ENCODE data around the gene CIAO2B.
"Not testable (repeated sequence)": the region's sequence is repeated elsewhere in the genome, so short reads cannot be mapped to it uniquely, and the experiment has no call there.

CIAO2B gene

DNA sequence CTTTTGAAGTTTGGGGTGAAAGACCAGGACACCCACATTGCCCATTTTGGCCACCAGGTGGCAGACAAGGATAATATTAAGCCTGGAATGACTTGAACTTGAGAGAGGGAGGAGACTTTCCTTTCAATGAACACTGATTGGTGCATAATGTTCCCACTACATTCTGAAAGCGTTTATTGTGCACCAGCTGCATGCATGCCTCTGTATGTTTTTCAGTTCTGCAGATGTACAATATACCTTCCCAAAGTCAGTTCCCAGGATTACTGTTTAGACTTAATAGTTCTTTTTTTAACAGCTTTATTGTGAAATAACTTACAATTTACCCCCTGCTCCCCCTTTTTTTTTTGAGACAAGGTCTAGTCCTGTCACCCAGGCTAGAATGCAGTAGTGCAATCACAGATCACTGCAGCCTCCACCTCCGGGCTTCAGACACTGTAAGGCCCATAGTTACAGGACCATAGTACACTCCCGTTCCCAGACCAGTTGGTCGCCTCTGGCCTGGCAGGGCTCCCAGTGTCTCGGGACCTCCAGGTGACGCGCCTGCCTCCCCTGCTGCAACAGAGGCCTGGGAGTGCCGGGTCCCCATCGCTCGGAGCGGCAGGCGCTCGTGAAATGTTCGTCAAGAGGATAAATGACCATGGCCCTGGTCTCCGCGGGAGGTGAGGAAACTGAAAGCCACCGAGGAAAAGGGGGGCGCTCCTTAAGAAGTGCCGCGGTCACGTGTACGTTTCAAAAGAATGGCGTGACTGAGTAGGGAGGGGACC lies 13.3 kb upstream of the CIAO2B start:
- peaks cover 17% of the 10 kb centered on the region for H3K36me3 Mint-ChIP-seq (ENCODE audit: low read depth)
- H3K27ac Mint-ChIP-seq, result no peak overlapping the region
- H3K27me3 Mint-ChIP-seq (ENCODE audit: low read depth), result peaks cover 3% of the 10 kb centered on the region
- H3K9me3 Mint-ChIP-seq, result peaks cover 7% of the 10 kb centered on the region
- H3K4me3 Mint-ChIP-seq, result no peak overlapping the region
- TF ChIP-seq, protein P1, sequence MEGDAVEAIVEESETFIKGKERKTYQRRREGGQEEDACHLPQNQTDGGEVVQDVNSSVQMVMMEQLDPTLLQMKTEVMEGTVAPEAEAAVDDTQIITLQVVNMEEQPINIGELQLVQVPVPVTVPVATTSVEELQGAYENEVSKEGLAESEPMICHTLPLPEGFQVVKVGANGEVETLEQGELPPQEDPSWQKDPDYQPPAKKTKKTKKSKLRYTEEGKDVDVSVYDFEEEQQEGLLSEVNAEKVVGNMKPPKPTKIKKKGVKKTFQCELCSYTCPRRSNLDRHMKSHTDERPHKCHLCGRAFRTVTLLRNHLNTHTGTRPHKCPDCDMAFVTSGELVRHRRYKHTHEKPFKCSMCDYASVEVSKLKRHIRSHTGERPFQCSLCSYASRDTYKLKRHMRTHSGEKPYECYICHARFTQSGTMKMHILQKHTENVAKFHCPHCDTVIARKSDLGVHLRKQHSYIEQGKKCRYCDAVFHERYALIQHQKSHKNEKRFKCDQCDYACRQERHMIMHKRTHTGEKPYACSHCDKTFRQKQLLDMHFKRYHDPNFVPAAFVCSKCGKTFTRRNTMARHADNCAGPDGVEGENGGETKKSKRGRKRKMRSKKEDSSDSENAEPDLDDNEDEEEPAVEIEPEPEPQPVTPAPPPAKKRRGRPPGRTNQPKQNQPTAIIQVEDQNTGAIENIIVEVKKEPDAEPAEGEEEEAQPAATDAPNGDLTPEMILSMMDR (IDR thresholded peaks at IDR 0.05; ENCODE audit: unreplicated experiment in 3 of 3), result peak; percentile 78 to 88 (median 83)
- H3K4me1 Mint-ChIP-seq, result no peaks in the 10 kb centered on the region

DNA sequence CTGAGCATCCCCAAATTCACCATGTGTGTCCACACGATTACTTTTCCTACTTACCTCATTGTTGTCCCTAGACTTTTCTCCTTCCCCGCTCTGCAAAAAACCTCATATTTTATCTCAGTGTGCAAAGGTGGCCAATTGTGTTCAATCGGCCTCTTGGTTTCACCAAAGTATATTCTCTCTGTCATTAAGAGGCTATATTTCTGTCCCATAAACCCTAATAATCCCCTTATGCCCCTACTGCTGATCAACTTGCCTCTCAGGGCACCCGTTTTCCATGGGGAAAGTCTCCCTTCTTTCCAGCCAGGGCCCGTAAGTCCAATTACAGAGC lies 12.7 kb upstream of the CIAO2B start:
- TF ChIP-seq, protein P1 (IDR thresholded peaks at IDR 0.05; ENCODE audit: unreplicated experiment in 3 of 3), result no peak
- peaks cover 7% of the 10 kb centered on the region for H3K9me3 Mint-ChIP-seq
- H3K36me3 Mint-ChIP-seq (ENCODE audit: low read depth), result peaks cover 22% of the 10 kb centered on the region
- H3K27me3 Mint-ChIP-seq (ENCODE audit: low read depth), result peaks cover 3% of the 10 kb centered on the region
- no peak overlapping the region for H3K4me3 Mint-ChIP-seq
- no peaks in the 10 kb centered on the region for H3K4me1 Mint-ChIP-seq
- H3K27ac Mint-ChIP-seq, result no peak overlapping the region

DNA sequence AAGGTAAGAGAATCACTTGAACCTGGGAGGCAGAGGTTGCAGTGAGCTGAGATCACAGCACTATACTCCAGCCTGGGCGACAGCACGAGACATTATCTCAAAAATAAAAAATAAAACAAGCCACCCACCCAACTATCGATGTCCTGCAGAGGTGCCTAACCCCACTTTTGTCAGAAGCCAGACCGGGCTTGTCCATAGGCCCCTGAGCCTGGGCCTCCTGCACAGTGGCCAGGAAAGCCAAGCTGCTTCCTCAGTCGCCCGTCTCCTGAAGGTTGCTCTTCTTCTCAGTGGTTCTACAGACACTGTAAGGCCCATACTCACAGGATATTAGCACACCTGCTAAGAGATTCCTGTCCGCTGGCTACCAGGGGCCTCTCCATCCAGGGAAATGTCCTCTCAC lies 12.3 kb upstream of the CIAO2B start:
- H3K27me3 Mint-ChIP-seq (ENCODE audit: low read depth), result peaks cover 3% of the 10 kb centered on the region
- peaks cover 3% of the 10 kb centered on the region for H3K9me3 Mint-ChIP-seq
- H3K36me3 Mint-ChIP-seq (ENCODE audit: low read depth), result peaks cover 24% of the 10 kb centered on the region
- H3K27ac Mint-ChIP-seq, result no peak overlapping the region
- no peaks in the 10 kb centered on the region for H3K4me1 Mint-ChIP-seq
- TF ChIP-seq, protein P1 (IDR thresholded peaks at IDR 0.05; ENCODE audit: unreplicated experiment in 3 of 3), result no peak
- H3K4me3 Mint-ChIP-seq, result no peak overlapping the region

DNA sequence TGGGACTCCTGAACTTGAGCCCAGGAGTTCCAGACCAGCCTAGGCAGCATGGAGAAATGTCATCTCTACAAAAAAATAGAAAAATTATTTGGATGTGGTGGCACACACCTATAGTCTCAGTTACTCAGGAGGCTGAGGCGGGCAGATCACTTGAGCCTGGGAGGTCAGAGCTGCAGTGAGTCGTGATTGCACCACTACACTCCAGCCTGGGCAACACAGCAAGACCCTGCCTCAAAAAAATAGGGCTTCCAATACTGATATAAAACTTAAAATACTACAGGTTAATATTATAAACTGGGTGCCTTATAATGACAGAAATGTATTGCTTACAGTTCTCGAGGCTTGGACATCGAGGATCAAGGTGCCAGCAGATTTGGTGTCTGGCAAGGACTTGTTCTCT lies 11.7 kb upstream of the CIAO2B start:
- Mint-ChIP-seq H3K27ac (no peak overlapping the region), H3K27me3 (ENCODE audit: low read depth) (peaks cover 3% of the 10 kb centered on the region), H3K9me3 (no peaks in the 10 kb centered on the region), H3K4me1 (no peaks in the 10 kb centered on the region), H3K36me3 (ENCODE audit: low read depth) (peaks cover 25% of the 10 kb centered on the region), H3K4me3 (no peak overlapping the region)
- TF ChIP-seq, protein P1 (IDR thresholded peaks at IDR 0.05; ENCODE audit: unreplicated experiment in 3 of 3), result no peak

DNA sequence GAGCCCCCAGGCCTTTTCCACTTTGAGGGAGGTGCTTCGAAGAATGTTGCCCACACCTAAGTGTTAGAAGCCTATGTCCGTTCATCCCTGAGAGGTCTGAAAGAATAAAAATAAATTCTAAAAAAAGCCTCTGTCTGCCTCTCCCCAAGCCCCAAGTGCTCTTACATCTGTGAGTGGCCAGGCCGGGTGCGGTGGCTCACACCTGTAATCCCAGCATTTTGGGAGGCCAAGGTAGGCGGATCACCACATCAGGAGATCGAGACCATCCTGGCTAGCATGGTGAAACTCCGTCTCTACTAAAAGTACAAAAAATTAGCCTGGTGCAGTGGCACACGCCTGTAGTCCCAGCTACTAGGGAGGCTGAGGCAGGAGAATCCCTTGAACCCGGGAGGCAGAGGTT lies 10.8 kb upstream of the CIAO2B start:
- not testable (repeated sequence) for H3K4me3 Mint-ChIP-seq; H3K27ac Mint-ChIP-seq; H3K4me1 Mint-ChIP-seq; H3K9me3 Mint-ChIP-seq; H3K27me3 Mint-ChIP-seq (ENCODE audit: low read depth)
- peaks cover 26% of the 10 kb centered on the region for H3K36me3 Mint-ChIP-seq (ENCODE audit: low read depth)

DNA sequence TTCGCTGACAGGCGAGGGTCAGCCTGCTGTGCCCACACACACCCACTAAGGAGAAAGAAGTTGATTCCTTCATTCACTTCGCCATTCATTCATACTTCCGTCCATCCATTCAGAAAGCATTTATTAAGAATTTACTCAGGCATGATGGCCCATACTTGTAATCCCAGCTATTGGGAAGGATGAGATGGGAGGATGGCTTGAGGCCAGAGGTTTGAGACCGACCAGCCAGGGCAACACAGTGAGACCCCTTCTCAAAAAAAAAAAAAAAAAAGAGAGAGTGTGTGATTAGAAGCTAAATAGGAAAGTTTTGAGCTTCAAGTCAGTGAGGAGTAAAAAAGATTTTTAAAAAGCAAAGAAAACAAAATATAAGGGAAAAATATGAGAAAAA lies 9.8 kb upstream of the CIAO2B start:
- TF ChIP-seq, protein P1 (IDR thresholded peaks at IDR 0.05; ENCODE audit: unreplicated experiment in 3 of 3), result no peak
- Mint-ChIP-seq H3K27me3 (ENCODE audit: low read depth) (peaks cover 2% of the 10 kb centered on the region), H3K9me3 (no peaks in the 10 kb centered on the region), H3K4me3 (no peak overlapping the region), H3K27ac (no peak overlapping the region), H3K36me3 (ENCODE audit: low read depth) (peaks cover 30% of the 10 kb centered on the region), H3K4me1 (no peaks in the 10 kb centered on the region)
